Neural progenitor cell (in vitro differentiated cells): ENCODE measurements around the gene SCP2D1. TPM values are rescaled to one million over a fixed set of nuclear protein-coding genes. Genes with fewer than 3 reads are reported as not detected.

Experiments used
- DNase-seq: peaks from one replicate; pipeline ENCODE4 v3.0.0-alpha.2; 2016; ENCODE audit warnings: low spot score
- H2AFZ ChIP-seq: fragments of 200-600 bp; sonication (generic); replicated peaks from 2 replicates; pipeline ENCODE4 v1.6.1; 2016; ENCODE audit warnings: antibody characterized with exemption
- H3F3A ChIP-seq: fragments of 200-600 bp; sonication (generic); 2 replicates; pipeline ENCODE4 v1.6.1; 2016; ENCODE audit warnings: antibody characterized with exemption, low read depth
- H3K27ac ChIP-seq: fragments of 200-600 bp; sonication (generic); 2 replicates; pipeline ENCODE4 v1.5.1; 2016; ENCODE audit warnings: mild to moderate bottlenecking
- H3K27me3 ChIP-seq: fragments of 200-600 bp; sonication (generic); 2 replicates; pipeline ENCODE4 v1.6.1; 2016; ENCODE audit warnings: mild to moderate bottlenecking, moderate library complexity
- H3K36me3 ChIP-seq: fragments of 200-600 bp; sonication (generic); 2 replicates; pipeline ENCODE4 v1.5.1; 2016
- H3K4me1 ChIP-seq: fragments of 200-600 bp; sonication (generic); 2 replicates; pipeline ENCODE4 v1.6.1; 2016; ENCODE audit warnings: mixed run types
- H3K4me2 ChIP-seq: fragments of 200-600 bp; sonication (generic); 2 replicates; pipeline ENCODE4 v1.6.1; 2016
- H3K4me3 ChIP-seq: fragments of 200-600 bp; sonication (generic); 2 replicates; pipeline ENCODE4 v1.5.1; 2016
- H3K79me2 ChIP-seq: fragments of 200-600 bp; sonication (generic); 2 replicates; pipeline ENCODE4 v1.6.1; 2016; ENCODE audit warnings: low read depth
- H3K9ac ChIP-seq: fragments of 200-600 bp; sonication (generic); 2 replicates; pipeline ENCODE4 v1.6.1; 2016
- H3K9me3 ChIP-seq: fragments of 200-600 bp; sonication (generic); 2 replicates; pipeline ENCODE4 v1.5.1; 2016; ENCODE audit warnings: low read depth
- H4K20me1 ChIP-seq: fragments of 200-600 bp; sonication (generic); 2 replicates; pipeline ENCODE4 v1.6.1; 2016; ENCODE audit warnings: low read depth
- H3K27ac Mint-ChIP-seq: 3 replicates; pipeline ENCODE4 v1.8.0; 2021; ENCODE audit warnings: mixed read lengths
- H3K27me3 Mint-ChIP-seq: 2 replicates; pipeline ENCODE4 v1.8.0; 2022; ENCODE audit warnings: low read depth, mild to moderate bottlenecking, inconsistent platforms, moderate library complexity, mixed read lengths; ENCODE audit not compliant: insufficient read depth
- H3K36me3 Mint-ChIP-seq: 3 replicates; pipeline ENCODE4 v1.8.0; 2021; ENCODE audit warnings: mixed read lengths
- H3K4me1 Mint-ChIP-seq: 3 replicates; pipeline ENCODE4 v1.8.0; 2021; ENCODE audit warnings: mixed read lengths
- H3K4me3 Mint-ChIP-seq: 3 replicates; pipeline ENCODE4 v1.8.0; 2021; ENCODE audit warnings: mild to moderate bottlenecking, moderate library complexity, mixed read lengths
- H3K9me3 Mint-ChIP-seq: 3 replicates; pipeline ENCODE4 v1.8.0; 2020; ENCODE audit warnings: mixed read lengths
- CTCF ChIP-seq: fragments of 200-600 bp; sonication (generic); IDR thresholded peaks from 2 replicates; pipeline ENCODE4 v1.5.1; 2017; ENCODE audit warnings: antibody characterized with exemption, mild to moderate bottlenecking
- EZH2 ChIP-seq: fragments of 200-600 bp; sonication (generic); IDR thresholded peaks from 2 replicates; pipeline ENCODE4 v1.6.1; 2017; ENCODE audit warnings: antibody characterized with exemption, mild to moderate bottlenecking, moderate library complexity
- EZH2phosphoT487 ChIP-seq: fragments of 200-600 bp; sonication (generic); IDR thresholded peaks from 2 replicates; pipeline ENCODE4 v1.6.1; 2017; ENCODE audit warnings: antibody characterized with exemption
- total RNA-seq: library from RNA; depleted of rRNA; stranded (reverse); fragments of >200 nt; gene quantifications from 2 replicates; pipeline ENCODE4 v1.2.3, GENCODE V29; 2015; ENCODE audit warnings: low replicate concordance

The SCP2D1 gene
- total RNA-seq, 1 donor from 2014 or later: not detected

DNA sequence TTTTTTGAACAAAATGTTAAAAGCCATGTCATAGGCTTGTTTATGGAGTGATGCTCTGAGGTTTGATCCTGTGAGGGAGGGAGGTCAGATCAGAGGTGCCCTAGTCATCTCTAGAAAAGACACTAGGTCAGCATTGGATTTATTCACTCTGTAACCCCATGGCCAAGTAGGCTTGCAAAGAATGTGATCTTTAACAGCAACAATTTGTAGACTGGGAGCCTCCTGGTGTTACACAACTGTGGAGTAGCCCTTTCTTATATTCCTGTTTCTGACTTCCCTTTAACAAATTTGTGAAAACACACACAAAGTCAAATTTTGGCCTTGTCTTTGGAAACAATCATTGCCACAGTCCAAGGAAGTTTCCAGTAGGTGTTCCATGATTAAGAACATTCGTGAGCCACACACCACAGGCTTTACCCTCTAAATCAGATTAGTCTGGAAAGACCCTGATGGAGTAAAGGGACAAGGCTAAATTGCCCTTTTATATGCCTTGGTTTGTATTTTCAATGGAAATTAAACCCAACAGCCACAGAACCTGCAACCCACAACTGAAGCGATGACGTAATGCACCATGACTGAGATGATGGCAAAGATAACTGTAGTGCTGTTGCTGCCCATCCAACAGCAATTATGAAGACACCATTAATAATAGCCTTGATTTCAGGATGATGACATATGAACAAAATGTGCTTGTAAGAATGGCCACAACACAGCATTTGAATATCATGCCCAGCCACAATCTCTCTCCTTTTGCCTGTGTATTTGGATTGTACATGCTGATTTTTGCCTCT is 22.1 kb downstream of the SCP2D1 start:
- Histone ChIP-seq H4K20me1 (no peaks in the 10 kb centered on the region), H3K27me3 (peaks cover 43% of the 10 kb centered on the region), H3K9me3 (no peaks in the 10 kb centered on the region), H3K27ac (no peak overlapping the region), H3K9ac (no peak overlapping the region), H3K79me2 (no peaks in the 10 kb centered on the region), H3K36me3 (no peaks in the 10 kb centered on the region), H3K4me3 (no peak overlapping the region), H3K4me1 (peaks cover 15% of the 10 kb centered on the region), H2AFZ (no peak overlapping the region), H3F3A (peaks cover 17% of the 10 kb centered on the region), H3K4me2 (no peak overlapping the region)
- Mint-ChIP-seq H3K4me1 (peaks cover 21% of the 10 kb centered on the region), H3K9me3 (peaks cover 10% of the 10 kb centered on the region), H3K27ac (no peak overlapping the region), H3K27me3 (peaks cover 10% of the 10 kb centered on the region), H3K4me3 (no peak overlapping the region), H3K36me3 (no peaks in the 10 kb centered on the region)
- TF ChIP-seq EZH2: no peak
- TF ChIP-seq CTCF: no peak
- no peak for TF ChIP-seq EZH2phosphoT487
- no peak for DNase-seq

DNA sequence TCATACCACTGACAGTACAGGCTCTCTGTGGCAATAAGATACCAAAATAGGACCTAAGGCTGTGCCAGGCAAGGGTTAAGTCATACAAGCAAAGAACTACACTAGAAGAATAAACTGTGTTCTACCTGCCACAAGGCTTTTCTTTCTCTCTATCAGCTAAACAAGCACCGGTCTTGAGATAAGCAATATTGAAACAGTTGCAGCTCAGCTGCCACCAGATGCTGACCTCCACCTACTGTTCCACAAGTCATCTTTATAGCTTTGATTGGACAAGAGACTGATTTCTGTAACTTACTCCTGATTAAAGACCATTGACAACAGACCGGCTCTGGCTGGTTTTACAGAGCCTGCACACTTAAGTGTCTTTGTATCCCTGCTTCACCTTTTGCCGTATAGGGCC is 24.1 kb downstream of the SCP2D1 start:
- no peak overlapping the region for H3K4me2 ChIP-seq
- peaks cover 43% of the 10 kb centered on the region for H3K27me3 ChIP-seq
- Mint-ChIP-seq H3K27me3 (peaks cover 10% of the 10 kb centered on the region), H3K27ac (no peak overlapping the region), H3K36me3 (no peaks in the 10 kb centered on the region), H3K4me1 (peaks cover 6% of the 10 kb centered on the region), H3K4me3 (no peak overlapping the region), H3K9me3 (peaks cover 10% of the 10 kb centered on the region)
- DNase-seq: no peak
- no peak overlapping the region for H3K4me3 ChIP-seq
- peaks cover 4% of the 10 kb centered on the region for H3K4me1 ChIP-seq
- no peaks in the 10 kb centered on the region for H3K79me2 ChIP-seq
- H2AFZ ChIP-seq: no peak overlapping the region
- TF ChIP-seq CTCF: no peak
- no peak for TF ChIP-seq EZH2phosphoT487
- TF ChIP-seq EZH2: no peak
- H4K20me1 ChIP-seq: no peaks in the 10 kb centered on the region
- peaks cover 8% of the 10 kb centered on the region for H3F3A ChIP-seq
- H3K36me3 ChIP-seq: no peaks in the 10 kb centered on the region
- H3K27ac ChIP-seq: no peak overlapping the region
- H3K9me3 ChIP-seq: no peaks in the 10 kb centered on the region
- no peak overlapping the region for H3K9ac ChIP-seq

GRCh38 chr20:18839507-18840247 is 26.1 kb downstream of the SCP2D1 start:
- Histone ChIP-seq H4K20me1 (no peaks in the 10 kb centered on the region), H3K27me3 (peaks cover 34% of the 10 kb centered on the region), H3K27ac (no peak overlapping the region), H3K4me3 (no peak overlapping the region), H3K9ac (no peak overlapping the region), H2AFZ (no peak overlapping the region), H3K36me3 (no peaks in the 10 kb centered on the region), H3K4me2 (no peak overlapping the region), H3F3A (no peaks in the 10 kb centered on the region), H3K79me2 (no peaks in the 10 kb centered on the region), H3K9me3 (no peaks in the 10 kb centered on the region), H3K4me1 (no peaks in the 10 kb centered on the region)
- TF ChIP-seq EZH2phosphoT487 (no peak), CTCF (no peak), EZH2 (no peak)
- Mint-ChIP-seq H3K27ac (no peak overlapping the region), H3K27me3 (peaks cover 9% of the 10 kb centered on the region), H3K4me1 (peaks cover 3% of the 10 kb centered on the region), H3K36me3 (no peaks in the 10 kb centered on the region), H3K4me3 (no peak overlapping the region), H3K9me3 (peaks cover 1% of the 10 kb centered on the region)
- peak; percentile 34 for DNase-seq
